HG03135 (cell line): Measurements from ENCODE around the gene MSX2.
"Not testable (repeated sequence)": the region's sequence is repeated elsewhere in the genome, so short reads cannot be mapped to it uniquely, and the experiment has no call there.

Source experiments
- ATAC-seq: cut with Tn5 transposase; IDR thresholded peaks from one replicate; pipeline ENCODE4 v1.9.1; 2021; ENCODE audit warnings: mild to moderate bottlenecking, moderate library complexity; ENCODE audit not compliant: unreplicated experiment

MSX2 gene

GRCh38 chr5:174732036-174733020 is 7.9 kb downstream of the MSX2 start:
- no peak for ATAC-seq

DNA sequence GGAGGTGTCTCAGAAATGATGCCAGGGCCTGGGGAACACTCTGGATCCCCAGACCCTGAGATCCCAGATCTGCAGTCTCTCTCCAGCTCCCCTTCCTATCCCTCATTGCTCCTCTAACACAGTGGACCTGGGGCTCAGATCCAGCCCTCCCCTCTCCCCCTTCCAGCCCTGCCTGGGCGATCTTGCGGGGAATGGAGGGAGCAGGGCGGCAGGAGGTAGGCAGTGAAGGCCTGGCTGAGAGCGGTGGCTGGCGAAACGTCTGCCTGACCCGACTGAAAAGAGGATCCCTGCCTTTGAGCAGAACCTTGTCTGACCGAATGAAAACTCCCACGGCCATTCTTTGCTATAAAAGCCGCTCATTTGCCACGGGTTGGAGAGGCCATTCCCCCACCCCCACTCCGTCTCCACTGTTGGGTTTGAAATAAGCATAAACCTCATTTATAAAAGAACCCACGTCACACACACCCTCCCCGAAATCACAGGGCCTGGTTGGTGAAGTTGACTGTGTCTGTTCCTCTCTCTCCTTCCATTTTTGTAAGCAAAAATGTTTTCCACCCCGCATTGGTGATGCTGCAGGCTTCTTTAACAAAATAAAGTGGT is 8.8 kb downstream of the MSX2 start:
- no peak for ATAC-seq

GRCh38 chr5:174733836-174734235 is 9.5 kb downstream of the MSX2 start:
- ATAC-seq, result no peak

- ATAC-seq, result no peak
These were observed 10.5 kb downstream of the MSX2 start for GRCh38 chr5:174734571-174735497.

- no peak for ATAC-seq
These were observed 11.3 kb downstream of the MSX2 start for GRCh38 chr5:174735498-174736330.

DNA sequence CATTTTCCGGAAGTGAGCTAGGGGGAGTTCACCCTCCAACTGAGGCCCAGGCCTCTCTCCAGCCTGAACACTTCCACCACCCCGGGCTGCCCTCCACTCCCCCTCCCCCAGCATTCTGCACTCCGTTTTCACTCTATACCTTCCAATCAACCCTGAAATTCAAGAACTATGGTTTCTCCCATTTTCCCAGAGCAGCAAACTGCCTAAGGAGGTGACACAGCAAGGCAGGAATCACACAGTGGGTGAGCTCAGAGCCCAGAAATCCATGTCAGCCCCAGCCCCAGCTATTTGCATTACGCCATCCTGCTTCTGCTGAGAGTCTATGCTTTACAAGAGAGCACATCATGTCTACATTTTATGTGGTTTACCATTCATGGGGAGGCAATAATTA is 11.9 kb downstream of the MSX2 start:
- no peak for ATAC-seq

DNA sequence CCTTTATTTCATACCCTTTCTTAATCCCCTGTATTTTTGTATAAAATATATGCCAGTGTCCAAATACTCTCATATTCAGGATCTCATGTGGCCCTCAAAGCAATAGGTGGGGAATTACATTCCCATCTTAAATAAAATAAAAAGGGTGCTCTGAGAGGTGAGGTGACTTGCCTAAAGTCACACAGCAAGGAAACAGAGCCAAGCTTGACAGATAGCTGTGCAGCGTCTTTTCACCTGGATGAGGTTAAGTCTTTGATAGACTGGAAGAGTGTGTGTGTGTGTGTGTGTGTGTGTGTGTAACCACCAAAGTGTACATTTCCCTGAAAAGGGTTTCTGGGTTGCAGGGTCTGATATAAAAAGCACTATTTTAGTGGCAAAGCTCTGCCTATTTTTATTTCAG is 12.4 kb downstream of the MSX2 start:
- no peak for ATAC-seq

DNA sequence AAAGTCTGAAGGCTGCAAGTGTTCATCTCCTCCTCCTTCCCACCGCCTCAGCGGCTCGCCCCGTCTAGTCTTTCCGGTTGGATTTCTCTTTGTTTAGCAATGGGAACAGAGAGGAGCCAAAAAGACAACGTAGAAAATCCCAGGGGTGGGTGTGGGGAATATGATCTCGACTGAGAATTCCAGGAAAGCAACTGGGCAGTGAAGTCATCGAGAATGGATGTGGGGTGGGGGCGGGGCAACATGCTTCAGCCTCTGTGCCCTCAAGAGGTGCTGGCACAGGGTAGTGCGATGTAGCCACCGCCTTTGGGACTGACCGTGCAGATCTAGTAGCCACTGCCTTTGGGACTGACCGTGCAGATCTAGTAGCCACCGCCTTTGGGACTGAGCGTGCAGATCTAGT is 12.9 kb downstream of the MSX2 start:
- no peak for ATAC-seq

GRCh38 chr5:174741352-174741751 is 17.0 kb downstream of the MSX2 start:
- no peak for ATAC-seq

DNA sequence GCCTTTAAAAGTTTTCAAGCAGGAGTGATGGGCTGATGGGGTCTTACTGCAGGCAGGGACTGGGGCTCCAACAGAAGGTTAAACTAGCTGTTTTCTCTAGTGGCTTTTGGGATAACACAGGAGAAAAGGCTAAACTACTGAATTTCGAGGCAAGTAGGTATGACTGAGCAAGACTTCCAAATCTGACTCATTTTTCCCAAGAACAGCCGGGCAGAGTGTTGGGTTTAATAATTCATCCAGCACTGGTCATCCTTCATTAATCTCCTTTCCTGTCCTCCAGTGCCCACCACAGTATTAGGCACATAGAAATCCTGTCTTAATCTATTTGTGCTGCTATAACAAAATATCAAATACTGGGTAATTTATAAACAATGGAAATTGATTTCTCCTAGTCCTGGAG is 20.5 kb downstream of the MSX2 start:
- ATAC-seq, result no peak

DNA sequence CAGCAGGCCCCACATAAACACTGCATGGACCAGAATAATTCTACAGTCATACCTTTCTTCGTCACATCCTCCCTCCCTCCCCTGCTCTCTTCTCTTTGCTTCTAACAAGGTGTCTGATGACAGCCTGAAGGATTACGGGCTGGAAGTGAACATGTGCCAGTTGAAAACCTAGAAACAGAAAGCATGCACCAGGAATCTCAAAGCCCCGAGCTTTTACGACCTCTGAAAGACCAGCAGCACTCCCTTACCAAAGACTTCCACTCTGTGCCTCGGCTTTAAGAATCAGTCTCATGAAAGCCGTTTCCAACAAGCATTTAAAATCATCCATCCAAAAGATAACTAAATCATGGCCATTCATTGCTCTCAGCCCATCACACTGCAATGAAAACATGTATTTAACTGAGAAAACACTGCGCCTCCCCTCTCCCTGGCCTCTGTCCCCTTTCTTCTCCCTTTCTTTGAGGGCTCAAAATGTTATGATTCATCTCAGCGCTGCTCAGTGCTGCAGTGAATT is 21.3 kb downstream of the MSX2 start:
- ATAC-seq, result no peak

- ATAC-seq, result no peak
These were observed 26.3 kb downstream of the MSX2 start for GRCh38 chr5:174750711-174751110.

DNA sequence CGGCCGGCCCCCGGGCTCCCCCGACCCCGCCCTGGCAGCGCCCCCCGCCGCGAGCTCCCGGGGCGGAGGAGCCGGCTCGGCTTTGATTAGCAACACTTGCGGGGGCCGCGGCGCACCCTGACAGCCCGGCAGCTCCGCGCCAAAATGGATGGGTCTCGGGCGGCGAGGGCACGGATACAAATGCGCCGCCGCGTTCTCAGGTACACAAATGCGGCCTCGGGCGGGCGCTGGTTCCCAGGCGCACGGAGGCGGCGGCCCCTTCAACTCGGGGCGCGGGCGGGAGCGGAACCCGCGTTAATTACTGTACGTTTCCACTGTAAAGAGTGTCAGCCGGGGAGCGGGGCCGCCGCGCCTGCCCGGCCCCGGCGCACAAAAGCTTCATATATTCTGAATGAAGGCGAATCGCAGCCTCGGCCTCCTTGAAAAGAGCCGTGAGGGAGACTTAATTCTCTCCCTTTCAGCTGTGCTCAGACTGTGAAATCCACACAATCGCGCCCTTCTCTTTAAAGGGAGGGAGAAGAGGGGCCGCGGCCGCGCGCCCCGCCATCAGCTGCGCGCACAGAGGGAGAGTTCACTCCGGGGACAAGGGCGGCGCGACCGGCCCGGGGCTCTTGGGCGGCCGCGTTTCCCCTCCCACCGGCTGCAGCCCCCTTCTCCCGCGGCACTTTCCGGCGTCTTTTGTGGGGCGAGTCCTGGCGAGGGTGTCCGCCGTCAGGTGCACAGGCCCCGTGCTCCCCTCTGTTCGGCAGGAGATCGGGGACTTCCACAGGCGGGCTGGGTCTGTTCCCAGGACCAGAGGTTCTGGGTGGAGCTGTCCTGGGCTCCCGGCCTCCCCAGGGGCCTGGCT is 27.0 kb downstream of the MSX2 start:
- no peak for ATAC-seq

- no peak for ATAC-seq
These were observed 27.7 kb downstream of the MSX2 start for GRCh38 chr5:174752121-174752520.

DNA sequence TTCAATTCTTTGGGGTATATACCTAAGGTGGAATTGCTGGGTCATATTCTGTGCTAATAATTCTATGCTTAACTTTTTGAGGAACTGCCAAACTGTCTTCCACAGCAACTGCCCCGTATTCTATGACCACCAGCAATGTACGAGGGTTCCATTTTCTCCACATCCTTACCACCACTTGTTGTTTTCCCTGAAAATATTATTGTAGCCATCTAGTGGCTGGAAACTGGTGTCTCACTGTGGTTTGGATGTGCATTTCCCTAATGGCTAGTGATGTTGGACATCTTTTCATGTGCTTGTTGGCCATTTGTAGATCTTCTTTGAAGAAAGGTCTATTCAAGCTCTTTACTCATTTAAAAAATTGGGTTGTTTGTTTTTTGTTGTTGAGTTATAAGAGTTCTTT is 30.7 kb downstream of the MSX2 start:
- no peak for ATAC-seq

DNA sequence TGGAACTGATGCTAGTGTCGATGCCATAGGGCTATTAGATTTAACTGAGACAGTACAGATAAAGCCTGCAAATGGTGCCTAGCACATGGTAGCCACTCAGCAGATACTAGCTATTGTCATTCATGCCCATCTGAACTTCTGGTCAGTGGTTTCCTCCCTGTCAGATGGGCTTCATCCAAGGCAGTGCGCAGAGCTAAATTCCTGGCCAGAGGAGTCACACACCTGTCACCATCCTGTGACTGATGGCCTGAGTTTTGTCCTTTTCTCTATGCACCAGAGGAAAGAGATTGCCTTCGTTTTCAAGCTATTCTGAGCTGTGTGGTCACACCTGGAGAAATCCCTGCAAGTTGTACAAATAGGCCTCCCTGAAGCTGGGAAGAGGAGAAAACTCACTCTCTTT is 34.7 kb downstream of the MSX2 start:
- ATAC-seq, result no peak

DNA sequence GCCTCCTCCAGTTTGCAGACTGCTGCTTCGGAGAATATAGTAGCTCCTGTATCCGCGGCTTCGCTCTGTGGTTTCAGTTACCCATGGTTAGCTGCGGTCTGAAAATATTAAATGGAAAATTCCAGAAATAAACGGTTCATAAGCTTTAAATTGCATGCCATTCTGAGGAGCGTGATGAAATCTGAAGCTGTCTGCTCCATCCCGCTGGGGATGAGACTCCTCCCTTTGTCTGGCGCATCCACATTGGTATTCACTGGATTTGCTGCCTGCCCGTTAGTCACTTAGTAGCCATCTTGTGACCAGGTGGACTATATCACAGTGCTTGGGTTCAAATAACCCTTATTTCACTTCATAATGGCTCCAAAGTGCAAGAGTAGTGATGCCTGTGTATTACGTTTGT is 36.3 kb downstream of the MSX2 start:
- ATAC-seq, result no peak

- not testable (repeated sequence) for ATAC-seq
These were observed 37.0 kb downstream of the MSX2 start for GRCh38 chr5:174761341-174761740.

DNA sequence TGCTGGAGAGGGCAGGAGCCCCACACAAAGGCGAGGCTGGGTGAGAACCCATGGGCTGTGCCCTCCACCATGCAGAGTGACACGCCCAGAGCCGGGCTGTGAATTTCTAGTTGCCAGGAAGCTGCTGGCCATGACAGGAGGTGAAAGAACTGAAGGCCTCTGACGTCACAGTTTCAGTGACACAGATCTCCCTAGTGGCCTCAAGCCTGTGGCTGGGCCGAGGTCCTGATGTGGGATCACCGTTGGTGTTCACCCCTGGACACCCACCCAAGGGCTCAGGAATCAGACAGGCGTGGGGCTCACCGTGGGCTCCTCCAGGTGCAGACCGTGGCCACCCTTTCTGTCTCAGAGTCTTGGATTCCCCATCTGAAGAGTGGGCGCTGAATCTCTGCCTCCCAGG is 39.9 kb downstream of the MSX2 start:
- ATAC-seq, result no peak
